ENCODE data around the gene ARHGAP31.
"Not testable (repeated sequence)": the region's sequence is repeated elsewhere in the genome, so short reads cannot be mapped to it uniquely, and the experiment has no call there.

ARHGAP31 gene

GRCh38 chr3:119352034-119352609, 57.9 kb downstream of the ARHGAP31 start:
- no peak for DNase-seq

GRCh38 chr3:119352863-119353527, 58.8 kb downstream of the ARHGAP31 start:
- DNase-seq = no peak

GRCh38 chr3:119355608-119356007, 61.4 kb downstream of the ARHGAP31 start:
- DNase-seq = not testable (repeated sequence)

- DNase-seq = no peak
These were observed 62.5 kb downstream of the ARHGAP31 start for GRCh38 chr3:119356646-119357045.

- DNase-seq = no peak
These were observed 63.0 kb downstream of the ARHGAP31 start for GRCh38 chr3:119357190-119357589.

- no peak for DNase-seq
These were observed 65.5 kb downstream of the ARHGAP31 start for GRCh38 chr3:119359476-119360326.

GRCh38 chr3:119360736-119361462, 66.7 kb downstream of the ARHGAP31 start:
- DNase-seq = no peak

GRCh38 chr3:119362010-119362409, 67.8 kb downstream of the ARHGAP31 start:
- no peak for DNase-seq

- no peak for DNase-seq
These were observed 69.0 kb downstream of the ARHGAP31 start for GRCh38 chr3:119362940-119363725.

GRCh38 chr3:119364401-119364800, 70.2 kb downstream of the ARHGAP31 start:
- no peak for DNase-seq

GRCh38 chr3:119365418-119365817, 71.2 kb downstream of the ARHGAP31 start:
- DNase-seq = no peak

GRCh38 chr3:119367000-119367399, 72.8 kb downstream of the ARHGAP31 start:
- no peak for DNase-seq

- DNase-seq = no peak
These were observed 74.1 kb downstream of the ARHGAP31 start for GRCh38 chr3:119368298-119368697.

- not testable (repeated sequence) for DNase-seq
These were observed 77.6 kb downstream of the ARHGAP31 start for GRCh38 chr3:119371786-119372185.

GRCh38 chr3:119375106-119375505, 80.9 kb downstream of the ARHGAP31 start:
- no peak for DNase-seq

- no peak for DNase-seq
These were observed 81.3 kb downstream of the ARHGAP31 start for GRCh38 chr3:119375510-119375909.

- no peak for DNase-seq
These were observed 82.6 kb downstream of the ARHGAP31 start for GRCh38 chr3:119376758-119377157.

GRCh38 chr3:119378259-119378803, 84.1 kb downstream of the ARHGAP31 start:
- no peak for DNase-seq

- DNase-seq = no peak
These were observed 86.5 kb downstream of the ARHGAP31 start for GRCh38 chr3:119380697-119381096.

- no peak for DNase-seq
These were observed 88.0 kb downstream of the ARHGAP31 start for GRCh38 chr3:119382134-119382533.

- no peak for DNase-seq
These were observed 94.4 kb downstream of the ARHGAP31 start for GRCh38 chr3:119388577-119388976.

GRCh38 chr3:119395923-119396358, 101.8 kb downstream of the ARHGAP31 start:
- DNase-seq = no peak

Measured in right hindlimb (tissue), 1 donor.